Gastroesophageal sphincter (tissue), 3 donors: ENCODE data around the gene AMDHD2.

ENCODE experiments used
- CTCF ChIP-seq, 4 experiments: fragments of 200-600 bp in 2 of 4; fragments of 450-650 bp in 2 of 4; sonication (generic) in 1 of 4; IDR thresholded peaks; one replicate each; pipeline ENCODE4 v1.5.1; 2017 to 2019; ENCODE audit warnings: antibody characterized with exemption in 4 of 4, mild to moderate bottlenecking in 2 of 4, moderate library complexity in 2 of 4
- POLR2A ChIP-seq, 2 donors: fragments of 450-650 bp; IDR thresholded peaks; one replicate each; pipeline ENCODE4 v1.6.1; 2017; ENCODE audit warnings: antibody characterized with exemption in 2 of 2, mild to moderate bottlenecking in 2 of 2, moderate library complexity in 1 of 2
- POLR2AphosphoS5 ChIP-seq: sonication (generic); formaldehyde crosslinking; IDR thresholded peaks from one replicate; pipeline ENCODE4 v1.6.1; 2017; ENCODE audit warnings: antibody characterized with exemption

GRCh38 chr16:2512735-2513404 is 7.3 kb upstream of the AMDHD2 start:
- no peak for TF ChIP-seq CTCF (IDR thresholded peaks at IDR 0.05)
- no peak for TF ChIP-seq POLR2A (IDR thresholded peaks at IDR 0.05)
- no peak for TF ChIP-seq POLR2AphosphoS5
